ENCODE results near the gene CACNB4. TPM values are rescaled to one million over a fixed set of nuclear protein-coding genes. Genes with fewer than 3 reads are reported as not detected.

CACNB4 gene
- total and polyA plus RNA-seq, 8 donors, result under 0.01 to 6.4 (median 1.0) TPM

GRCh38 chr2:151914989-151915628 is 183.7 kb downstream of the CACNB4 start:
- DNase-seq, result no peak
- Histone ChIP-seq H3K36me3 (no peaks in the 10 kb centered on the region), H3K27ac (no peak overlapping the region), H3K4me1 (no peaks in the 10 kb centered on the region), H3K27me3 (no peaks in the 10 kb centered on the region), H3K4me3 (no peak overlapping the region), H3K9me3 (peaks cover 0 to 5% (median 0%) of the 10 kb centered on the region in 4 donors)
- intact Hi-C loops (cut with DNase I; ENCODE audit: low total_unique reads), result no loop called here
- TF ChIP-seq EP300 (IDR thresholded peaks at IDR 0.05) (no peak), CTCF (IDR thresholded peaks at IDR 0.05) (no peak), POLR2A (IDR thresholded peaks at IDR 0.05) (no peak), POLR2AphosphoS5 (IDR thresholded peaks at IDR 0.05) (no peak)
- WGBS, 5 donors, result 90 to 100% (median 91%) methylated on average over 1 to 12 of the region's 12 CpGs

GRCh38 chr2:151908204-151908882 is 190.5 kb downstream of the CACNB4 start:
- 69 to 85% (median 78%) methylated on average over 2 of the region's 2 CpGs for WGBS, 5 donors
- intact Hi-C loops (cut with DNase I; ENCODE audit: low total_unique reads), result no loop called here
- DNase-seq, result no peak
- no peak for TF ChIP-seq EP300 (IDR thresholded peaks at IDR 0.05)
- no peak for TF ChIP-seq CTCF (IDR thresholded peaks at IDR 0.05)
- no peak for TF ChIP-seq POLR2A (IDR thresholded peaks at IDR 0.05)
- TF ChIP-seq POLR2AphosphoS5 (IDR thresholded peaks at IDR 0.05), result no peak
- Histone ChIP-seq H3K4me3 (no peak overlapping the region), H3K27me3 (no peaks in the 10 kb centered on the region), H3K4me1 (no peaks in the 10 kb centered on the region), H3K36me3 (no peaks in the 10 kb centered on the region), H3K9me3 (peaks cover 0 to 5% (median 0%) of the 10 kb centered on the region in 4 donors), H3K27ac (peak overlapping the region in 1 of 5 donors; percentile 17)

GRCh38 chr2:151907286-151908203 is 191.3 kb downstream of the CACNB4 start:
- no peak for TF ChIP-seq CTCF (IDR thresholded peaks at IDR 0.05)
- no peak for TF ChIP-seq POLR2A (IDR thresholded peaks at IDR 0.05)
- TF ChIP-seq EP300 (IDR thresholded peaks at IDR 0.05), result no peak
- no peak for DNase-seq
- H3K27ac ChIP-seq, result peak overlapping the region in 1 of 5 donors; percentile 17
- no peak overlapping the region for H3K4me3 ChIP-seq
- intact Hi-C loops (cut with DNase I; ENCODE audit: low total_unique reads), result no loop called here
- H3K9me3 ChIP-seq, result peaks cover 0 to 5% (median 0%) of the 10 kb centered on the region in 4 donors
- H3K27me3 ChIP-seq, result no peaks in the 10 kb centered on the region
- H3K4me1 ChIP-seq, result no peaks in the 10 kb centered on the region
- no peaks in the 10 kb centered on the region for H3K36me3 ChIP-seq
- WGBS, 5 donors, result 56 to 68% (median 58%) methylated on average over 6 of the region's 6 CpGs

GRCh38 chr2:151906633-151906998 is 192.2 kb downstream of the CACNB4 start:
- no peaks in the 10 kb centered on the region for H3K27me3 ChIP-seq
- intact Hi-C loops (cut with DNase I; ENCODE audit: low total_unique reads), result no loop called here
- H3K4me3 ChIP-seq, result no peak overlapping the region
- TF ChIP-seq EP300 (IDR thresholded peaks at IDR 0.05), result no peak
- TF ChIP-seq POLR2A (IDR thresholded peaks at IDR 0.05), result no peak
- TF ChIP-seq CTCF (IDR thresholded peaks at IDR 0.05), result no peak
- no peak for TF ChIP-seq POLR2AphosphoS5 (IDR thresholded peaks at IDR 0.05)
- 32 to 78% (median 50%) methylated on average over 2 of the region's 2 CpGs for WGBS, 5 donors
- no peak overlapping the region for H3K27ac ChIP-seq
- peaks cover 0 to 5% (median 0%) of the 10 kb centered on the region in 4 donors for H3K9me3 ChIP-seq
- no peak for DNase-seq
- H3K36me3 ChIP-seq, result no peaks in the 10 kb centered on the region
- no peaks in the 10 kb centered on the region for H3K4me1 ChIP-seq
